ENCODE data around the gene CEACAM1. TPM values are rescaled to one million over a fixed set of nuclear protein-coding genes. Genes with fewer than 3 reads are reported as not detected.
A peak's percentile ranks its signal among the peaks of the same experiment; 100 is the strongest.

Gene CEACAM1
- total and polyA plus RNA-seq, 2 of the 13 experiments (the other 11 are each of a cell fraction or from before 2014, with no cell fraction given): 13.5 to 332 TPM

- TF ChIP-seq PRDM10 (CRISPR knock-in tag; IDR thresholded peaks at IDR 0.05; ENCODE audit: low read depth) (no peak), ZNF503 (CRISPR knock-in tag; IDR thresholded peaks at IDR 0.05) (peak; percentile 85), FOXA3 (CRISPR knock-in tag; IDR thresholded peaks at IDR 0.05) (peak; percentile 76), NR2F1 (CRISPR knock-in tag; IDR thresholded peaks at IDR 0.05) (peak in 1 of 2 experiments; percentile 66; a peak in 1 of 4 replicates), ZBTB7B (CRISPR knock-in tag; IDR thresholded peaks at IDR 0.05) (peak; percentile 82), ZNF816 (CRISPR knock-in tag; IDR thresholded peaks at IDR 0.05; ENCODE audit: borderline replicate concordance) (no peak), TBX2 (CRISPR knock-in tag; IDR thresholded peaks at IDR 0.05; ENCODE audit: borderline replicate concordance) (peak; percentile 70), RARA (CRISPR knock-in tag; IDR thresholded peaks at IDR 0.05) (peak; percentile 71), ZNF383 (CRISPR knock-in tag; IDR thresholded peaks at IDR 0.05; ENCODE audit: borderline replicate concordance) (no peak), HHEX (CRISPR knock-in tag; IDR thresholded peaks at IDR 0.05) (peak; percentile 11; the same call in 1 of the 2 replicates), HOXA5 (CRISPR knock-in tag; IDR thresholded peaks at IDR 0.05) (no peak), FOXP4 (CRISPR knock-in tag; IDR thresholded peaks at IDR 0.05) (peak; percentile 74; the same call in 1 of the 2 replicates), RORA (CRISPR knock-in tag; IDR thresholded peaks at IDR 0.05) (0 out of 2 replicates have a peak, but pooled peaks have one; percentile 46), LCORL (IDR thresholded peaks at IDR 0.05) (peak; percentile 91), LCORL (CRISPR knock-in tag; IDR thresholded peaks at IDR 0.05) (peak; percentile 81), KLF9 (CRISPR knock-in tag; IDR thresholded peaks at IDR 0.05; ENCODE audit: low read depth) (no peak), PATZ1 (CRISPR knock-in tag; IDR thresholded peaks at IDR 0.05) (peak; percentile 50; the same call in 1 of the 2 replicates), GATAD1 (CRISPR knock-in tag; IDR thresholded peaks at IDR 0.05) (0 out of 2 replicates have a peak, but pooled peaks have one; percentile 10), RCOR2 (CRISPR knock-in tag; IDR thresholded peaks at IDR 0.05) (peak; percentile 41; the same call in 1 of the 2 replicates), TCF7L2 (IDR thresholded peaks at IDR 0.05; ENCODE audit: low read depth, low read length) (peak; percentile 82)
Measured at GRCh38 chr19:42488783-42489521, 39.3 kb downstream of the CEACAM1 start (continued).

Measured in HepG2 (cell line).